K562 (cell line): ENCODE measurements around the gene COQ8A. TPM values are rescaled to one million over a fixed set of nuclear protein-coding genes. Genes with fewer than 3 reads are reported as not detected.

ENCODE experiments used
- ATAC-seq: fragments of 200-7000 bp; cut with Tn5 transposase; 3 replicates; pipeline ENCODE4 v1.9.1; 2020; ENCODE audit warnings: moderate library complexity
- BruUV-seq: library from RNA; stranded (reverse); fragments of 400-500 nt; replicated peaks from 2 replicates; lab custom pipeline; 2021; lab: Mats Ljungman, UMichigan
- CTCF ChIA-PET: fragments of 300-600 bp; formaldehyde crosslinking; extraction: SDS; loops from one replicate; lab custom pipeline; 2021; ENCODE audit warnings: low intra/inter-chr PET ratio; lab: Yijun Ruan, JAX
- POLR2A ChIA-PET: fragments of 300-600, 350-650 bp; sonication (Branson Sonifier 250); formaldehyde crosslinking; extraction: SDS; loops from one replicate; lab custom pipeline; 2021; ENCODE audit warnings: antibody characterized with exemption, inconsistent platforms; lab: Yijun Ruan, JAX
- DNase-seq, 4 experiments: peaks; one replicate each; pipeline versions ENCODE4 v3.0.0 to v3.0.0-alpha.2; 2011 to 2018; ENCODE audit warnings: low spot score in 3 of 4, mixed read lengths in 3 of 4; ENCODE audit errors: extremely low read depth in 1 of 4
- FAIRE-seq: peaks from 2 replicates; lab custom pipeline; 2011; peaks lifted over from hg19 to GRCh38; lab: Jason Lieb, UNC
- H2AFZ ChIP-seq: 2 replicates; pipeline ENCODE4 v1.6.0; 2011; ENCODE audit warnings: low read depth, low read length, control low read depth, inconsistent platforms
- H3K27ac ChIP-seq: fragments of 200-600 bp; 3 replicates; pipeline ENCODE4 v1.8.0; 2011; ENCODE audit warnings: low read depth, mild to moderate bottlenecking, control low read depth, inconsistent platforms, low read length, moderate library complexity, mixed read lengths; ENCODE audit errors: extremely low read depth
- H3K27me3 ChIP-seq, 2 experiments: fragments of 300-600 bp in 1 of 2; 2 replicates in 1 of 2; 3 replicates in 1 of 2; pipeline versions ENCODE4 v1.6.0 to v1.8.0; 2011; ENCODE audit warnings: inconsistent platforms in 2 of 2, low read length in 2 of 2, mild to moderate bottlenecking in 1 of 2, mixed read lengths in 1 of 2, moderate library complexity in 1 of 2; ENCODE audit not compliant: control insufficient read depth in 2 of 2, insufficient read depth in 2 of 2
- H3K36me3 ChIP-seq: fragments of 300-600 bp; 3 replicates; pipeline ENCODE4 v1.8.0; 2011; ENCODE audit warnings: mild to moderate bottlenecking, low read length, inconsistent platforms; ENCODE audit not compliant: control insufficient read depth, insufficient read depth
- H3K4me1 ChIP-seq, 2 experiments: fragments of 200-600 bp in 1 of 2; replicated peaks in 1 of 2; 2 replicates in 1 of 2; 3 replicates in 1 of 2; pipeline versions ENCODE4 v1.5.1 to v1.8.0; 2011; ENCODE audit warnings: inconsistent platforms in 2 of 2, low read length in 2 of 2, mild to moderate bottlenecking in 1 of 2, mixed read lengths in 1 of 2, moderate library complexity in 1 of 2; ENCODE audit not compliant: control insufficient read depth in 2 of 2, insufficient read depth in 2 of 2
- H3K4me2 ChIP-seq: 2 replicates; pipeline ENCODE4 v1.6.1; 2011; ENCODE audit warnings: low read length, control low read depth, inconsistent platforms, mixed read lengths; ENCODE audit not compliant: insufficient read depth
- H3K4me3 ChIP-seq: fragments of 200-600 bp; sonication (generic), shearing (Covaris generic); 2 replicates; pipeline ENCODE4 v1.5.1; 2016; ENCODE audit warnings: control low read depth, inconsistent platforms
- H3K79me2 ChIP-seq: fragments of 200-600 bp; 3 replicates; pipeline ENCODE4 v1.8.0; 2011; ENCODE audit warnings: low read length, inconsistent platforms; ENCODE audit not compliant: control insufficient read depth, insufficient read depth
- H3K9ac ChIP-seq, 2 experiments: 2 replicates each; pipeline versions ENCODE4 v1.6.0 to v1.6.1; 2011; ENCODE audit warnings: low read depth in 2 of 2, low read length in 2 of 2, control low read depth in 1 of 2, inconsistent platforms in 1 of 2, mild to moderate bottlenecking in 1 of 2, mixed read lengths in 1 of 2; ENCODE audit not compliant: insufficient read depth in 1 of 2
- H3K9me1 ChIP-seq: one replicate; pipeline ENCODE4 v1.6.0; 2011; ENCODE audit warnings: inconsistent platforms, mild to moderate bottlenecking, low read length, moderate library complexity; ENCODE audit not compliant: control insufficient read depth, insufficient read depth
- H3K9me3 ChIP-seq: replicated peaks from 2 replicates; pipeline ENCODE4 v1.5.1; 2011; ENCODE audit warnings: low read depth, low read length, inconsistent platforms; ENCODE audit not compliant: control insufficient read depth, insufficient read depth
- H4K20me1 ChIP-seq: replicated peaks from 2 replicates; pipeline ENCODE4 v1.6.1; 2011; ENCODE audit warnings: low read length, inconsistent platforms, mixed read lengths; ENCODE audit not compliant: control insufficient read depth, insufficient read depth
- KAT7 ChIP-seq: sonication (generic); formaldehyde crosslinking; IDR thresholded peaks from 2 replicates; pipeline ENCODE4 v1.8.0; 2022; ENCODE audit warnings: missing genetic modification reagents, mild to moderate bottlenecking, borderline replicate concordance
- RBM14 ChIP-seq: fragments of 200-400 bp; formaldehyde crosslinking; IDR thresholded peaks from 2 replicates; pipeline ENCODE4 v1.6.1; 2018; ENCODE audit warnings: low read depth, mild to moderate bottlenecking, low read length, moderate library complexity, borderline replicate concordance; ENCODE audit not compliant: insufficient read depth
- XRCC5 ChIP-seq: fragments of 200-400 bp; formaldehyde crosslinking; IDR thresholded peaks from 2 replicates; pipeline ENCODE4 v1.6.1; 2017; ENCODE audit warnings: low read depth, mild to moderate bottlenecking, low read length
- ZNF23 ChIP-seq: fragments of 250-450 bp; sonication (Bioruptor Pico); IDR thresholded peaks from 2 replicates; pipeline ENCODE4 v1.4.0; 2020; ENCODE audit warnings: mild to moderate bottlenecking
- ZNF507 ChIP-seq: conservative IDR thresholded peaks from 2 replicates; pipeline ENCODE4 v1.6.1; 2017; ENCODE audit warnings: missing genetic modification characterization, missing compliant biosample characterization
- WGBS: fragments of 100-300 bp; shearing (Covaris generic); methylation state at CpG from one replicate; pipeline ENCODE4 v1.1.6; 2016; ENCODE audit warnings: low coverage, mixed read lengths; ENCODE audit not compliant: insufficient coverage; ENCODE audit errors: missing lambda C conversion rate; 5-methylcytosine and 5-hydroxymethylcytosine counted together
- in situ Hi-C: fragments of 300-500 bp; cut with MboI; formaldehyde crosslinking; loops from 4 replicates; pipeline ENCODE4 v1.15.0; 2018; ENCODE audit warnings: inconsistent platforms, mixed read lengths
- intact Hi-C: fragments of 100-400 bp; cut with micrococcal nuclease; formaldehyde crosslinking; loops from 2 replicates; pipeline ENCODE4 v1.14.2; 2022
- polyA plus RNA-seq, 8 experiments: library from polyadenylated mRNA; depleted of rRNA in 4 of 8; stranded (reverse) in 5 of 8; unstranded in 3 of 8; fragments of >200 nt; fragmentation: Nextera tagmentation in 2 of 8; fragmentation: Illumina TruSeq in 1 of 8; extraction: Ambion mirVana in 2 of 8; extraction: Trizol in 1 of 8; gene quantifications; 2 replicates each; pipeline versions ENCODE4 v1.2.1 to v1.2.3, GENCODE V29; 2011 to 2014; ENCODE audit warnings: inconsistent platforms in 1 of 8, missing spikeins in 1 of 8
- total RNA-seq, 7 experiments: library from RNA; depleted of rRNA in 6 of 7; stranded (reverse); fragments of >200 nt in 6 of 7; fragmentation: Illumina TruSeq in 2 of 7; extraction: Trizol in 2 of 7; gene quantifications; 2 replicates each; pipeline versions ENCODE4 v1.2.1 to v1.2.3, GENCODE V29; 2011 to 2021; ENCODE audit warnings: low replicate concordance in 1 of 7

Gene COQ8A
- total and polyA plus RNA-seq, 9 of the 15 experiments (the other 6 are each of a cell fraction or from before 2014, with no cell fraction given): 2.6 to 54.3 (median 32.4) TPM

- peaks cover 0 to 21% of the 10 kb centered on the region in 2 experiments; a peak in 3 of 5 replicates for H3K4me1 ChIP-seq
- no TSS peak for BruUV-seq
- H3K27ac ChIP-seq: no peak overlapping the region
- no peaks in the 10 kb centered on the region for H3K9me1 ChIP-seq
- TF ChIP-seq KAT7 (CRISPR knock-in tag) (no peak), XRCC5 (no peak), ZNF23 (CRISPR knock-in tag) (no peak), RBM14 (no peak), ZNF507 (no peak)
- DNase-seq: no peak
- H4K20me1 ChIP-seq: no peaks in the 10 kb centered on the region
- in situ Hi-C loops: no loop called here
- POLR2A ChIA-PET: interaction anchor here (0.6 to 1.5 kb wide), 5 partner anchors 11 to 1454 kb away, joined by 3 to 9 read pairs (median 4); no protein-coding TSS in a partner anchor
- H2AFZ ChIP-seq: no peak overlapping the region
- WGBS: 90% methylated on average over 25 of the region's 29 CpGs
- H3K36me3 ChIP-seq: peaks cover 5% of the 10 kb centered on the region; the same call in 1 of the 3 replicates
- H3K9ac ChIP-seq: peak overlapping the region in 1 of 2 experiments; percentile 31; a peak in 1 of 4 replicates
- no peak for ATAC-seq
- intact Hi-C loops: no loop called here
- H3K9me3 ChIP-seq: 0 out of 2 replicates have a peak, but pooled peaks cover under 1% of the 10 kb centered on the region
- no peak overlapping the region for H3K4me3 ChIP-seq
- no peak overlapping the region for H3K4me2 ChIP-seq
- FAIRE-seq: no peak
- CTCF ChIA-PET: no interaction called here
- H3K27me3 ChIP-seq: no peaks in the 10 kb centered on the region
- peaks cover 5% of the 10 kb centered on the region; the same call in 2 of the 3 replicates for H3K79me2 ChIP-seq
Observed at GRCh38 chr1:226964611-226965486, 24.8 kb downstream of the COQ8A start.
